SK-MEL-5 (cell line): ENCODE results near the gene PHF21A. TPM values are rescaled to one million over a fixed set of nuclear protein-coding genes. Genes with fewer than 3 reads are reported as not detected.

Experiments used
- DNase-seq: peaks from one replicate; pipeline ENCODE4 v3.0.0-alpha.2; 2016; ENCODE audit warnings: low read depth, low spot score
- in situ Hi-C: cut with HindIII; loops from 2 replicates; pipeline ENCODE4 v1.10.0; 2016; ENCODE audit warnings: low sequenced_read_pairs, high pct_unique_total_duplicates, low pct_unique_long_range_greater_than_20kb
- total RNA-seq: library from RNA; depleted of rRNA; stranded (reverse); fragments of >200 nt; shearing (Covaris generic); gene quantifications from 2 replicates; pipeline ENCODE4 v1.2.3, GENCODE V29; 2014

Gene PHF21A
- total RNA-seq, 1 experiment from 2014 or later, result 15.2 TPM

DNA sequence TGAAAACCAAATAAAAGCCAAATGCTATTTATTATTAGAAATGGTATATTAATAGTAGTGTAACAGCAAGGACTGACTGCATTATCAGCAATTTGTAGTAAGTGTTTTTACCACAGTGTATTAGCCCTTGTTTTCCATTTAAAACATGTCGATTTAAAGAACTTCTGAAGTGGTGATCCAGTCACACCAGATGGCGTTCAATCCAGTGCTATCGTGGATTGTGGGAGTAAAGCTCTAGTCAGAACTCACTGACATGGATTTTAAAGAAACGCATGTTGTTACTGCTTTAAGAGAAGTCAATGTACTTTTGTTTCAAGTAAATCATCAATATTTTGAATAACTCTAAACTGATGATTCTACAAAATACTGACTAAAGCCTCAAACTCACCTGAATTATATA is 147.7 kb downstream of the PHF21A start:
- in situ Hi-C loops, result no loop called here
- DNase-seq, result no peak

- in situ Hi-C loops, result no loop called here
- no peak for DNase-seq
Observed at GRCh38 chr11:45968901-45969300, 152.4 kb downstream of the PHF21A start.

GRCh38 chr11:45967506-45967905 is 153.7 kb downstream of the PHF21A start:
- in situ Hi-C loops, result no loop called here
- DNase-seq, result no peak

- DNase-seq, result peak; percentile 82
Observed at GRCh38 chr11:45964911-45965389, 156.3 kb downstream of the PHF21A start.

GRCh38 chr11:45961751-45962240 is 159.5 kb downstream of the PHF21A start:
- in situ Hi-C loops, result no loop called here
- DNase-seq, result no peak

More at GRCh38 chr11:45964911-45965389, 156.3 kb downstream of the PHF21A start:
- in situ Hi-C loops, result no loop called here

- in situ Hi-C loops, result no loop called here
- DNase-seq, result no peak
Observed at GRCh38 chr11:45960387-45961095, 160.7 kb downstream of the PHF21A start.

- no peak for DNase-seq
- in situ Hi-C loops, result no loop called here
Observed at GRCh38 chr11:45959851-45960250, 161.4 kb downstream of the PHF21A start.

DNA sequence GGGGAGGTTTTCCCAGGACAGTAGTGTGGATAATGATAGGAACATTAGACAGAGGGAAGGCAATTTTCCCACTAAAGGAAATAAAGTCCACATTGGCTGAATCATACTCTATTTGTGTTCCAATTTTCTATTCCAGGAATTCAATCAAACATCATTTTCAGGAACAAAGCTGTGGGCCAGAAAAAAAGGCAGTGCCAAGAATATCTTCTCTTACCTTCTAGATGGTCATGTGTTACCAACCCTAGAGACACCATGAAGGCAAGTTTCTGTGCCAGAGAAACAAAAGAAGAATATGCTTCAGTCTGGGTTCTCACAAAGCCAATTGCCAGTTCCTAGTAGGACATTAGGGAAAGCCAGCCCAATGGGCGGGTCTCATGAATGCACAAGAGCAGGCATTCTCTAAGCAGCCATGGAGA is 171.3 kb downstream of the PHF21A start:
- in situ Hi-C loops, result no loop called here
- DNase-seq, result peak; percentile 22

- DNase-seq, result no peak
- in situ Hi-C loops, result no loop called here
Observed at GRCh38 chr11:45948356-45948755, 172.9 kb downstream of the PHF21A start.

DNA sequence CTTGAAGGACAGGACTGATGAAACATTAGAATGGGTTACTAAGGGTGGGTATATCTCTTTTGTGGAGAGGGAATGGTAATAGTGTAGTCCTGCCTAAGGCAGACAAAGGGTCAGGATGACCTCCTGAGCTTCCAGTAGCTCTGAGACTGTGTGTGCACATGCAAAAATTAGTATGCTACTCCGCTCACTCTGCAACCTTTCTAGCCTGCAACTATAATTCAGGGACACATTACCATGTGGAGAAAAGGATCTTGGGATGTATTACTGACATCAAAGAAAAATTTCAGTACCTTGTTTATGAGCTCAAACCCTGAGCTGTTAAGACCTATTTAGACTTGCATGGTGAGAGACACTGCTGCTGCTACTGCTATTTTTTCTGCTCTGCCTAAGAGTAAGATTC is 173.4 kb downstream of the PHF21A start:
- no peak for DNase-seq

GRCh38 chr11:45945397-45945999 is 175.8 kb downstream of the PHF21A start:
- in situ Hi-C loops, result no loop called here
- DNase-seq, result no peak

More for the DNA sequence above, 173.4 kb downstream of the PHF21A start:
- in situ Hi-C loops, result no loop called here

- DNase-seq, result no peak
- in situ Hi-C loops, result no loop called here
Observed at GRCh38 chr11:45942381-45942780, 178.9 kb downstream of the PHF21A start.

DNA sequence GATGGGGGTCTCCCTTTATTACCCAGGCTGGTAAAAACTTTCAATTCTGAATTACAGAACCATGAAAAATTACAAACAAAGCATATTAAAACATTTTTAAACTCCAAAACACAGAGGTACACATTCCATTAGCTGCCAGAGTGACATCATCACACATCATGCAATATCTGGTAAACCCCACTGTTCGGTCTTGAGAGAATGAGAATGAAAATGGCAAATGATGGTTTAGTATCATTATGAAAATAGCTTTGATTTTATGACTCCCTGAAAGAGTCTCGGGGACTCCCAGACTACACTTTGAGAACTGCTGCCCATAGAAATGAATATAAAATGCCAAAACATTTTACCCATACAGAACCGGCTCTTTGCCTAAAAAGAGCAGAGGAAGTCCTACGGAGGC is 180.0 kb downstream of the PHF21A start:
- in situ Hi-C loops, result no loop called here
- DNase-seq, result no peak

DNA sequence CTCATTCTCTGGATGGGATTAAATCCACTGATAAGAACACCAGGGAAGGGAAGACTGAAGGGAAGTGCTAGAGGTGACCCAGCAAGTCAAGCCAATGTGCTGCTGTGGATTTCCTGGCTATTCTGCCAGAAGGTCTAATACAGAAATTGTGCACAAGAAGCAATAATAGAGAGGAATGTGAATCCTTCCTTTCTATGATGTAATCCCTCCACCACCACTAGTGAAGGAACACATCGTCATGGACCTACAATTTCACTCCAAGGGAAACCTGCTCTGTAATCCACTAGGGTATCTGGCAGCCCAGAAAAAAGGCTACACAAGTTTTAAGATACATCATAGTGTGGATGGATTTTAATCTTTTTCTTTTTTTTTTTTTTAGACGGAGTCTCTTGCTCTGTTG is 181.4 kb downstream of the PHF21A start:
- in situ Hi-C loops, result no loop called here
- no peak for DNase-seq

DNA sequence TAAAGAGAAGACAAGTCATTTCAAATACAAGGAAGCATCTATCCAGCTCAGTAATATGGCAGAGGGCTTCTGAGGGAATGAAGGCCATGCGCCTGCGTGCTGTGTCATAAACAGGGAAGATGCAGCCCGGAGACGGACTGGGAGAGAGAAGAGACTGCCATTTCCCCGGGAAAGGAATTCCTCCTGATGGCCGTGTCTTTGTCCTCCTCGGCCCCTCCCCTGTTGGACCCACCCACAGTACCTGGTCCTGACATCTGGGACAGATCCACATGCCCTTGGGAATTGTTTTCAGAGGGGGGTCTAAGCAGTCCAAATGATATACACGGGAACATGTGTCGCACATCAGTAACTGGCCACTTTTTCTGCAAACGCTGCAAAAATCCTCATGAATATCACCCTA is 183.3 kb downstream of the PHF21A start:
- in situ Hi-C loops, result no loop called here
- DNase-seq, result no peak

DNA sequence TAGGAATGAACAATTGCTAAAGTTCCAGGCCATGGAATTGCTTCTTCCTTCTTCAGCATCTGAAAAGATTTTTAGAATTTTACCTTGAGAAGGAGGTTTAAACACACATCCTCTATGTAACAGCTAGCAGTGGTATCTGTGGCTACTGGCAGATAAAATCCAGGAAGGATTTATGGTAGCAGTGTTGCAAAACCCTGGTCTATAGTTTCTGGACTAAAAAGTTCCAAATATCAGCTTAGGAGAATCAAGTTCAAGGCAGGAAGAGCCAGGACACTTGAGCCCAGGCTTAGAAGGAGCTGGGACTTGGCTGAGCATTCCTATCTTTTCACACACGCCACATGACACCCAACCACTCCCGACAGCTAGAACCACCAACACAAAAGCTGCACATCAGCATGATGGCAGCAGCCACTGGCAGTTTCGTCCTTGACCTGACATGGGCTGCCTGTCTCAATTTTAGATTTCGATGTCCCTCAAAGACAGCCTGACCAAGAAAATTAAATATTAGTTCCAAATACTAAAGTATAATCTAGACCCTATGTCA is 184.7 kb downstream of the PHF21A start:
- in situ Hi-C loops, result no loop called here
- DNase-seq, result no peak

- no peak for DNase-seq
- in situ Hi-C loops, result no loop called here
Observed at GRCh38 chr11:45935349-45936064, 185.7 kb downstream of the PHF21A start.
